Liver (tissue), 3 donors: ENCODE data around the gene PSMD6.

Experiments used
- EGR1 ChIP-seq, 2 donors: IDR thresholded peaks; 2 replicates each; pipeline ENCODE4 v1.6.1; 2016 to 2018; ENCODE audit warnings: antibody characterized with exemption in 2 of 2, low read depth in 2 of 2
- HNF4A ChIP-seq, 2 donors: conservative IDR thresholded peaks; 2 replicates each; pipeline ENCODE4 v1.6.1; 2016; ENCODE audit warnings: antibody characterized with exemption in 2 of 2, mild to moderate bottlenecking in 2 of 2
- MAX ChIP-seq: IDR thresholded peaks from 2 replicates; pipeline ENCODE4 v1.6.1; 2016; ENCODE audit warnings: antibody characterized with exemption
- REST ChIP-seq: IDR thresholded peaks from 2 replicates; pipeline ENCODE4 v1.6.1; 2016; ENCODE audit warnings: antibody characterized with exemption, mild to moderate bottlenecking
- SP1 ChIP-seq: IDR thresholded peaks from 2 replicates; pipeline ENCODE4 v1.6.1; 2018; ENCODE audit warnings: antibody characterized with exemption, mild to moderate bottlenecking
- YY1 ChIP-seq: IDR thresholded peaks from 2 replicates; pipeline ENCODE4 v1.6.1; 2016; ENCODE audit warnings: antibody characterized with exemption, mild to moderate bottlenecking
- ZBTB33 ChIP-seq: IDR thresholded peaks from 2 replicates; pipeline ENCODE4 v1.6.1; 2016; ENCODE audit warnings: antibody characterized with exemption
- TF ChIP-seq, protein P1 (sequence below): fragments of 150-350 bp; IDR thresholded peaks from 2 replicates; pipeline ENCODE4 v1.5.1; 2017; ENCODE audit warnings: improper control_type of control experiment, low read depth, low read length; ENCODE audit not compliant: missing input control
- donor health status: healthy.
- donor health status: healthy.

GRCh38 chr3:63973406-63973805 is 49.9 kb downstream of the PSMD6 start:
- TF ChIP-seq, protein P1, sequence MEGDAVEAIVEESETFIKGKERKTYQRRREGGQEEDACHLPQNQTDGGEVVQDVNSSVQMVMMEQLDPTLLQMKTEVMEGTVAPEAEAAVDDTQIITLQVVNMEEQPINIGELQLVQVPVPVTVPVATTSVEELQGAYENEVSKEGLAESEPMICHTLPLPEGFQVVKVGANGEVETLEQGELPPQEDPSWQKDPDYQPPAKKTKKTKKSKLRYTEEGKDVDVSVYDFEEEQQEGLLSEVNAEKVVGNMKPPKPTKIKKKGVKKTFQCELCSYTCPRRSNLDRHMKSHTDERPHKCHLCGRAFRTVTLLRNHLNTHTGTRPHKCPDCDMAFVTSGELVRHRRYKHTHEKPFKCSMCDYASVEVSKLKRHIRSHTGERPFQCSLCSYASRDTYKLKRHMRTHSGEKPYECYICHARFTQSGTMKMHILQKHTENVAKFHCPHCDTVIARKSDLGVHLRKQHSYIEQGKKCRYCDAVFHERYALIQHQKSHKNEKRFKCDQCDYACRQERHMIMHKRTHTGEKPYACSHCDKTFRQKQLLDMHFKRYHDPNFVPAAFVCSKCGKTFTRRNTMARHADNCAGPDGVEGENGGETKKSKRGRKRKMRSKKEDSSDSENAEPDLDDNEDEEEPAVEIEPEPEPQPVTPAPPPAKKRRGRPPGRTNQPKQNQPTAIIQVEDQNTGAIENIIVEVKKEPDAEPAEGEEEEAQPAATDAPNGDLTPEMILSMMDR: no peak
- no peak for TF ChIP-seq REST
- TF ChIP-seq ZBTB33: no peak
- no peak for TF ChIP-seq YY1
- no peak for TF ChIP-seq SP1
- TF ChIP-seq HNF4A (conservative IDR thresholded peaks at IDR 0.05): no peak
- TF ChIP-seq EGR1 (IDR thresholded peaks at IDR 0.05; ENCODE audit: low read depth in 2 of 2): no peak
- no peak for TF ChIP-seq MAX
